Sigmoid colon (tissue), 4 donors: ENCODE results near the gene PLSCR4.

Source experiments
- CTCF ChIP-seq, 4 experiments: fragments of 450-650 bp in 3 of 4; fragments of 200-600 bp in 1 of 4; IDR thresholded peaks; one replicate each; pipeline ENCODE4 v1.5.1; 2016 to 2019; ENCODE audit warnings: antibody characterized with exemption in 4 of 4, mild to moderate bottlenecking in 3 of 4, moderate library complexity in 2 of 4
- POLR2A ChIP-seq, 2 donors: fragments of 450-650 bp; IDR thresholded peaks; one replicate each; pipeline ENCODE4 v1.6.1; 2016; ENCODE audit warnings: antibody characterized with exemption in 2 of 2, mild to moderate bottlenecking in 2 of 2, moderate library complexity in 2 of 2
- POLR2AphosphoS5 ChIP-seq, 4 donors: sonication (generic); formaldehyde crosslinking; IDR thresholded peaks; one replicate each; pipeline ENCODE4 v1.6.1; 2017; ENCODE audit warnings: antibody characterized with exemption in 4 of 4

GRCh38 chr3:146227486-146227885, 23.4 kb downstream of the PLSCR4 start:
- TF ChIP-seq CTCF (IDR thresholded peaks at IDR 0.05), result no peak
- TF ChIP-seq POLR2A (IDR thresholded peaks at IDR 0.05), result no peak
- peak in 2 of 4 donors; percentile 56 to 64 for TF ChIP-seq POLR2AphosphoS5 (IDR thresholded peaks at IDR 0.05)
